Measurements from ENCODE around the gene ELK4. TPM values are rescaled to one million over a fixed set of nuclear protein-coding genes. Genes with fewer than 3 reads are reported as not detected.

ELK4 gene
- total RNA-seq, 1 experiment from 2014 or later: 31.2 TPM

DNA sequence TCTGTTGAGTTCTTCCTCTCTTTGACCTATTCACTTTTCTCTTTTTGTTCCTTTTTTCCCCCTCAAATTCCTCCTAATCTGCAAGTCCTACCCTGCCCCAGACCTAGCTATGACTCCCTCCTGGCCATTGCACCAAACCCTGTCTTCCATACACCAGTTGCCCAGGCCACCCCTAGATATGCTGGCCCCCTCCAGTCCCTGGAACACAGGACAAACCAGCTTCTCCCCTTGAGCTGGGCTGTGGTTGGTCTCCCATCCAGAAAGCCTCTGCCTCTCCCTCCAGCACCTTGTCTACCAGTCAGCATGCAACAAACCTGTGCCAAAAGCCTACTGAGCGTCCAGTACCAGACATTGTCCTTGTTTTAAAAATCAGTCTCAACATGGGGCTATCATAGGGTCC lies 59.4 kb downstream of the ELK4 start:
- Histone ChIP-seq H4K5ac (ENCODE audit: insufficient read length, low read depth, low read length) (no peak overlapping the region), H3K27ac (ENCODE audit: insufficient read length, low read depth, low read length) (no peak overlapping the region), H2AFZ (ENCODE audit: low read length) (no peak overlapping the region), H3K4me2 (ENCODE audit: insufficient read depth, insufficient read length, low read length) (no peak overlapping the region), H3K9me3 (ENCODE audit: control insufficient read depth, low read depth, low read length) (no peaks in the 10 kb centered on the region), H3K79me2 (ENCODE audit: insufficient read depth, low read length) (no peaks in the 10 kb centered on the region), H2BK120ac (ENCODE audit: low read depth, low read length, poor library complexity, severe bottlenecking) (no peak overlapping the region), H2BK15ac (ENCODE audit: low read depth, low read length) (no peak overlapping the region), H2BK5ac (ENCODE audit: insufficient read length, low read length) (no peak overlapping the region), H3K23ac (ENCODE audit: insufficient read length, low read depth, low read length) (no peak overlapping the region), H2BK20ac (ENCODE audit: low read depth, low read length, poor library complexity, severe bottlenecking) (no peak overlapping the region), H3K9ac (ENCODE audit: extremely low read depth, insufficient read length, low read length) (no peak overlapping the region), H3T11ph (ENCODE audit: low read length) (no peak overlapping the region), H3K56ac (ENCODE audit: insufficient read length, low read depth, low read length) (no peak overlapping the region), H3K27me3 (ENCODE audit: insufficient read depth, low read length) (peaks cover 21% of the 10 kb centered on the region; the same call in 1 of the 2 replicates), H3K4ac (ENCODE audit: low read depth, low read length) (no peak overlapping the region), H4K8ac (replicated peaks; ENCODE audit: insufficient read length, low read depth, low read length) (no peak overlapping the region), H3K23me2 (ENCODE audit: insufficient read length, low read depth, low read length, poor library complexity, severe bottlenecking) (peaks cover 3% of the 10 kb centered on the region), H2AK5ac (ENCODE audit: insufficient read length, low read length) (no peak overlapping the region), H3K14ac (ENCODE audit: insufficient read depth, low read length) (no peak overlapping the region), H3K79me1 (ENCODE audit: insufficient read depth, low read depth, low read length, poor library complexity, severe bottlenecking) (no peaks in the 10 kb centered on the region), H4K20me1 (ENCODE audit: control insufficient read depth, insufficient read depth, insufficient read length) (no peaks in the 10 kb centered on the region), H4K91ac (ENCODE audit: insufficient read length, low read depth, low read length) (no peak overlapping the region), H3K4me1 (ENCODE audit: insufficient read depth, low read length) (no peaks in the 10 kb centered on the region), H2BK12ac (ENCODE audit: insufficient read length, low read depth, low read length) (no peak overlapping the region), H3K18ac (ENCODE audit: insufficient read length, low read depth, low read length) (no peak overlapping the region)
- Mint-ChIP-seq H3K4me1 (peaks cover 17 to 26% of the 10 kb centered on the region in 2 experiments), H3K27ac (no peak overlapping the region; a peak in 1 of 7 replicates), H3K9me3 (no peaks in the 10 kb centered on the region), H3K27me3 (ENCODE audit: low read depth) (peaks cover 86% of the 10 kb centered on the region), H3K36me3 (ENCODE audit: insufficient read depth in 1 of 3, low read depth in 3 of 3) (no peaks in the 10 kb centered on the region; a peak in 1 of 7 replicates), H3K4me3 (no peak overlapping the region; a peak in 1 of 5 replicates)
- peak; percentile 1 for DNase-seq
- no CpG with 5 or more reads among the region's 1 CpG for WGBS (ENCODE audit: extremely low coverage, insufficient read length, low lambda C conversion rate)
- TF ChIP-seq, protein P1, sequence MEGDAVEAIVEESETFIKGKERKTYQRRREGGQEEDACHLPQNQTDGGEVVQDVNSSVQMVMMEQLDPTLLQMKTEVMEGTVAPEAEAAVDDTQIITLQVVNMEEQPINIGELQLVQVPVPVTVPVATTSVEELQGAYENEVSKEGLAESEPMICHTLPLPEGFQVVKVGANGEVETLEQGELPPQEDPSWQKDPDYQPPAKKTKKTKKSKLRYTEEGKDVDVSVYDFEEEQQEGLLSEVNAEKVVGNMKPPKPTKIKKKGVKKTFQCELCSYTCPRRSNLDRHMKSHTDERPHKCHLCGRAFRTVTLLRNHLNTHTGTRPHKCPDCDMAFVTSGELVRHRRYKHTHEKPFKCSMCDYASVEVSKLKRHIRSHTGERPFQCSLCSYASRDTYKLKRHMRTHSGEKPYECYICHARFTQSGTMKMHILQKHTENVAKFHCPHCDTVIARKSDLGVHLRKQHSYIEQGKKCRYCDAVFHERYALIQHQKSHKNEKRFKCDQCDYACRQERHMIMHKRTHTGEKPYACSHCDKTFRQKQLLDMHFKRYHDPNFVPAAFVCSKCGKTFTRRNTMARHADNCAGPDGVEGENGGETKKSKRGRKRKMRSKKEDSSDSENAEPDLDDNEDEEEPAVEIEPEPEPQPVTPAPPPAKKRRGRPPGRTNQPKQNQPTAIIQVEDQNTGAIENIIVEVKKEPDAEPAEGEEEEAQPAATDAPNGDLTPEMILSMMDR (conservative IDR thresholded peaks at IDR 0.05): no peak
